Kasumi-1 (cell line): Measurements from ENCODE around the gene ENTPD8.
"Not testable (repeated sequence)": the region's sequence is repeated elsewhere in the genome, so short reads cannot be mapped to it uniquely, and the experiment has no call there.

Source experiments
- DNase-seq, 2 experiments: peaks; one replicate each; lab custom pipeline; 2025; lab: John Stamatoyannopoulos, UW

Gene ENTPD8

DNA sequence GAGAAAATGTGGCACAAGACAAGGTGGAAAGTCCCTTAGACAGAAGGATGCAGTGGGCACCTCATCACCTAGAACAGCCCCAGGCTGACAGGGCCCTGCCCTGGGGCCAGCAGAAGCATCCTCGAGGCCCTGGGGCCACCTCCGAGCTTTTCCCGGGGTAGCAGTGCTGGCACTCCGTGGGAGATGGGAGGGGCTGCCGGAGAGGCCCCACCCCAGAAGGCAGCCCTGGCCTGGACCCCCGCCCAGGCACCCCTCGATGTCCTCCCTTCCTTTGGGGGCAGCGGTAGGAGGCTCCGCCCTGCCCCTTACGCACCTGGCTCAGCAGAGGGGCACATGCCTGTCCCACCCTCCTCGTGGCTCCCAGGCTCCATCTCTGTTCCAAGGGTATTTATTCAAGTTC is 35.7 kb upstream of the ENTPD8 start:
- DNase-seq, result no peak

DNA sequence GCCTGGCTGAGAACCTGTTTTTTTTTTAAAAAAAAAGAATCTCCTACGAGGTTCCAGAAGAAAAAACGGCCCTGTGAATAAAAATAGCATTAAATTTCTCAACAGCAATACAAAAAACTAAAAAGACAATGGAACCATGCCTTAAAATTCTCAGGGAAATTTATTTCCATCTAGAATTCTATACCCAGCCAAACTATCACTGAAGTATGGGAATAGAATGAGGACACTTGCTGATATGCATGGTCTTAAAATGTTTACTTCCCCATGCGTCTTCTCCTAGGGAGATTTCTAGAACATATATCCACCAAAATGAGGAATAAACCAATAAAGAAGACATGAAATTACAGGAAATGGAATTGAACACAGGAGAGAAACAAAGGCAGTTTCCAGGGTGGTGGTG is 34.5 kb upstream of the ENTPD8 start:
- DNase-seq, result no peak

DNA sequence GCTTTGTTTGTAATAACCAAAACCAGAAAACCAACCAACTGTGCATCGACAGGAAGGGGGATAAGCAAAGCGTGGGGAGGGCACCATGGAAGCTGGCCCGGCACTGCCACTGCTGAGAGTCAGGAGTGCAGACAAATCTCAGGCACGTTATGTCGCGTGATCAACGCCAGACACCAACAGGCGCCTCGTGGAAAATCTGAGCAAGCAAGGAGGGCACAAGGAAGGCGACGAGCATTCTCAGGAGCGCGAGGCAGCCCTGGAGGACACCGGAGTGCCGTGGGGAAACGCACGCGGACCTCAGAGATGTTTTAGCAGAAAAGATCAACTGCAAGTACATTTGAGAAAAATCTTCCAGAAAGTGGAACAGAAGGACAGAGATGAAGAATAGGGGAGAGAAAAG is 33.1 kb upstream of the ENTPD8 start:
- no peak for DNase-seq

DNA sequence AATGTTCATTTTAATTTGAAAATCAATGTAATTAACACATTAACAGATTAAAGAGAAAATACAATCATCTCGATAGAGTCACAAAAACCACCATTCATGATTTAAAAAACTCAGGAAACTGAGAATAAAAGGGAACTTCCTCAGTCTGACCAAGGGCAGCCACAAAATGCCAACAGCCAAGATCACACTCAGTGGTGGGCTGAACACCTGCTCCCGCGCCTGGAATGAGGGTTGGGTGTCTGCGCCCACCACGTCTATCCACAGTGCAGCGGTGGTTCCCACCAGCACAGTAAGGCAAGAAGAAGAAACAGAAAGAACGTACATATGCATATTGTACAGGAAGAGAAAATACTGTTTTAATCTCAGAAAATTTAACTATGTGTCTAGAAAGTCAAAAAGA is 29.6 kb upstream of the ENTPD8 start:
- DNase-seq, result peak; percentile 59 to 61

DNA sequence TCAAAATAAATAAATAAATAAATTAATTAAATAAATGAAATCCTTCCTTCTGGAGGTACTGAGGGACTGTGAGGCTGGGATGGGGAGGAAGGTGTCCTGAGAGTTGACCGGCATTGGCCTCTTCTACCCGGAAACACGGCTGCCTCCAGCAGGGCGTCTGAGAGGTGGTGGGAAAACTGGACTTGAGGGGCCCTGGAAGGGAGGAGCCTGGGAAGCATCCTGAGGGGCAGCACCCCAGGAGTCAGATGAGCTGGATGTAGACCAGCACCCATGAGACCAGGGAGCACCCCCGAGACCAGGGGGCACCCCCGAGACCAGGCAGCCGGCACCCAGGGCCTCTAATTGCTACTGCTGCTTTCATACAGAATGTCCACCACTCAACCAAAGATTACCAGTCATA is 26.7 kb upstream of the ENTPD8 start:
- DNase-seq, result no peak

DNA sequence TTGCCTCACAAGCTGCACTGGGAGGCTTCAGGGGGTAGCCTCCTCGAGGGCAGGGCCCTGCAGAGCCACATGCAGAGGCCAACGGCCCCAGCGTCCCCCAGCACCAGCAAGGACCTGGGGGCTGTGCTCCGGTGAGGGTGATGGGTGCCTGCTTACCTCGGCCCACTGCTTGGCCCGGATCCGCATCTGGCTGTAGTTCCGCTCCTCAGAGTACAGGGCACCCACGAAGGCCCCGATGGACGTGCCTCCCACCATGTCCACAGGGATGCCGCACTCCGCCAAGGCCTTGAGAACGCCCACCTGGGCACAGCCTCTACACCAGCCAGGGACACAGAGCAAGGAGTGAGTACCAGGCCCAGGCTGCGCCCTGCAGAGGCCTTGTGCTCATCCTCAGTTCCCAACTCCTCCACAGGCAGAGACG is 26.0 kb upstream of the ENTPD8 start:
- DNase-seq, result no peak

DNA sequence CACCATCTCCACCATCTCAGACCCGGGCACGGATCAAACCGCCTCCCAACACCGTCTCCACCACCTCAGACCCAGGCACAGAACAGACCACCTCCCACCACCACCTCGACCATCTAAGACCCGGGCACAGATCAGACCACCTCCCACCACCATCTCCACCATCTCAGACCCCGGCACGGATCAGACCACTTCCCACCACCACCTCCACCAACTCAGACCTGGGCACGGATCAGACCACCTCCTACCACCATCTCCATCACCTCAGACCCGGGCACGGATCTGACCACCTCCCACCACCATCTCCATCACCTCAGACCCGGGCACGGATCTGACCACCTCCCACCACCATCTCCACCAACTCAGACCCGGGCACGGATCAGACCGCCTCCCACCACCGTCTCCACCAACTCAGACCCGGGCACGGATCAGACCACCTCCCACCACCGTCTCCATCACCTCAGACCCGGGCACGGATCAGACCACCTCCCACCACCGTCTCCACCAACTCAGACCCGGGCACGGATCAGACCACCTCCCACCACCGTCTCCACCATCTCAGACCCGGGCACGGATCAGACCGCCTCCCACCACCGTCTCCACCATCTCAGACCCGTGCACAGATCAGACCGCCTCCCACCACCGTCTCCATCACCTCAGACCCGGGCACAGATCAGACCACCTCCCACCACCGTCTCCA is 25.4 kb upstream of the ENTPD8 start:
- DNase-seq, result not testable (repeated sequence)

DNA sequence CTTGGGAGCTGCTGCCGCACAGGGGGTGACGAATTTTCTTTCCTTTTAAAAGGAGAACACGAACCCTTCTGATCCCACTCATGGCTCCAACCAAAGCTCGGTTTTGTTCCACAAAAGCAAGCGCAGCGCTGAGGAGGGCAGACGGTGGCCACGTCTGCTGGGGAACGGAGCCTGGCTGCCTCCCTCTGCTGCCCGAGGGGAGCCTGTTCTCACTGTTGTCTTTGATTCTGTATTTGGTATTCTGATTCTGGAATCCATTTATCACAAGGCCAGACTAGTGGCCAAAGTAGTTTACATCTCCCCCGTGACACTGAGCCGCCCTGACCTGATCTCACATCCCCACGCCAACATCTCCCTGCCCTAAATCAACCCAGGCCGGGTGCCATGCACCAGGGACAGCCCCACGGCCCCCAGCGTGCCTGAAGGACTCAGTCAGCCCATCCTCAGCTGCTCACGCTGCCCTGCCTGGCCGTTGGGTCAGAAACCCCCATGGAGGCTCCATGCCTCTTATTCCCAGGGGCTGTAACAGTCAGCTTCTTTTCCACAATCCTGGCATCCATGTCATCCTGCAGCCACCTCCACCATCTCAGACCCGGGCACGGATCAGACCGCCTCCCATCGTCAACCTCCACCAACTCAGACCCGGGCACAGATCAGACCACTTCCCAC is 24.7 kb upstream of the ENTPD8 start:
- no peak for DNase-seq

DNA sequence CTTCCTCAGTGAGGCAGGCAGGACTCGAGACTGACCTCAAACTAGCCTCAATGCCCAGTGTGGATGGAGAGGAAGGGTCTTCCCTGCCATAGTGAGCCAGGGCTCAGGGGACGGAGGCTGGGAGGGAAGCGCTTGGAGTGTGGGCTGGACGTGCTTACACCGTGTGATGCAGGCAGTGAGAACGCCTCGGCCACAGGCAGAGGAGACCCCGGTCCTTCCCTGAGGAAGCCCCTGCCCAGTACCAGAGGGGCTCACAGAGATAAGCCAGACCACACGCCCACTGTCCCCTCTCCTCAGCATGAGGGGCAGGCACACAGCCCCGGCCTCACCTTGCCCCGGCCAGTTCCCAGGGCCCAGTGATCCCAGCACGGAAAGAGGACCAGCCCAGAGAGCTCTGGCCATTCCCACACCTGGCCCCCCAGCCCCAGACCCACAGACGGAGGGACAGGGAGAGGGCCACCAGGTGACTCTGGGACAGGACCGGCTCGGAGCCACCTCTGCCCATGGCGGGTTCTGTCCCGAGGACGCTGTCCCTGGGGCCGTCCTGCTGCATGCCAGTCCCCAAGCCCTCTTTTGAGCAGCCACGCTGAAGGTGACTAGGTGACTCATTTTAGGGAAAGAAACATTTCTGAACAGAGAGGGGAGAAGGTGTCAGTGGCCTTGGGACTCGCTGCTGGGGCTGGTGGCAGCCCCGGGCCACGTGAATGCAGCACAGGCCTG is 24.0 kb upstream of the ENTPD8 start:
- DNase-seq, result no peak

DNA sequence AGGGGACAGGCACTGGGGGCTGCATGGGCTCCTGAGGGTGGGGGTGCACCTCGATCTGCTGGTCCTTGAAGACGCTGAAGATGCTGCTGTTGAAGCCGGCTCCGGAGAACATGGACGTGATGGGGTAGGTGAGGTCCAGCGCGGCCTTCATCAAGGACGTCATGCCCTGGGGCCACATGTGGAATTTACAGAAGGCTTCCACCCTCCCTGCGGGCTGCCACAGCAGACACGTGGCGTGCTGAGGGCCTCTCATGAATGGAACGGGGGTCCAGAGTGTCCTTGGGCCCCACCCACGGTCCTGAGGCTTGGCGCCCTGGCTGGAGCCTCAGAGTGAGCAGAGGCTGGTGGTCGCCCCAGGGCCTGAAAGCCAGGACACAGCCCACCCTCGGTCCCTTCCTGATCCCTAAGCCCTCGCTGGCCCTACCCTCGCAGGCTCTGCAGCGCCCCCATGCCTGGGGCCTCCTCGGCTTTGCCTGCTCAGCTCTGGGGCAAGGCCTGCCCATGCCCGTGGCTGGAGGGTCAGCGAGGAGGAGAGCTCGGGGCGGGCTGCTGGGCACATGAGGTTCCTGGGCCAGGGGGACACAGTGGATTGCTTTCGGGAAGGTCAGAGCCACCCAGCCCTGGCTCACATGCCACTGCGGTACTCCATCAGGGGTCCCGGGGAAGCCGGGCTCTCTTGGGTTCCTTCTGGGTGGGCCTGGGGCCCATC is 23.3 kb upstream of the ENTPD8 start:
- no peak for DNase-seq

DNA sequence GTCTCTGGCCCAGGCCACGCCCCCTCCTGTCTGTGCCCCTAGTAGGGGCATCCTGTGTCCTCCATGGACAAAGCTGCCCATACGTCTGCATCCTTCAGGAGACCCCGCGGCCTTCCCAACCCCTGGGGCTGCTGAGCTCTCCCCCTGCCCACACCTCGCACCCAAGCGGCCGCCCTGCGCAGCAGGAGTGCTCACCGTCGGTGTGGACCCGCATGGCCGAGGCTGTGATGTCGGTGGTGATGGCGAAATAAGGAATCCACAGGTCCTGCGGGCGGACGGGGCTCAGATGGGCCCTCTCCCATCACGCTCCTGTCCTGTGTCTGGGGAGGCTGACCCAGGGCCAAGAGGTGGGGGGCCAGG is 22.8 kb upstream of the ENTPD8 start:
- no peak for DNase-seq

DNA sequence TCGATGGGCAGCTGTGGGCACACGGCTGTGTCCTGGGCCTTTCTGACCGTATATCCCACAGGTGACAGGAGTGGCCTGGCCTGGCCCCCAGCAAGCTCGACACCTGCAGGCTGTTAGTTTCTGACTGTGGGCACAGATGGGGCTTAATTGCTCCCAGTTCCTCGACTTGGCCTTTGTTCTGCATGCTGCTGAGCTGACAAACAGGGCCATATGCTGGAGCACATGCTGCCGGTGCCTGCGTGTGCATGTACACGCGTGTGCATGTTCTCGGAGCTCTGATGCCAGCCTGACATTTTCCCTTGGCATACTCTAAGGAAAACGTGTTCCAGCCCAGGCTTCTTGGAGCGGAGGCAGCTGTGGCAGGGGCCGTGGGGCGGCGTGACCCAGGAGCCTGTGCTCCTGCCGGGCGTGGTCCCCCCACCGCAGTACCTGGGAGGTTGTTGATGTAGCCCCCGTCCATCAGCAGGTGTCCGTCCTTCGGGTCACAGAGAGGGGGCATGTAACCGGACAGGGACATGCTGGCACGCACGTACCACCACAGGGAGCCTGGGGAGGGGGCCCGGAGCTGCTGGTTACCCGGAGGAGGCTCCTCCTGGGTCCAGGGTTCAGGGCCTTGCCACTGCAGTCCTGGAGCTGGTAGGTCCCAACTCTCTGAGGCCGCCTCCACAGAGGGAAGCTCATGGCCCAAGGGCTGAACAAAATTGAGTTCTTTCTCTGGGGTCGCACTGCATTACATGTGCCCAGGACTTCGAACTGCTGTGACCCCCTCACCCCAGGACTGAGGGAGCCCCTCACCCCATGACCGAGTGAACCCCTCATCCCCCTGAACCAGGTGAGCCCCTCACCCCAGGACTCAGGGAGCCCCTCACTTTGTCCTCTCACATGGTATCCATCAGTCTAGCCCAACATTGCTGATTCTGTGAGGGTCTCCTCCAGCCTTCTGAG is 22.1 kb upstream of the ENTPD8 start:
- DNase-seq, result no peak

DNA sequence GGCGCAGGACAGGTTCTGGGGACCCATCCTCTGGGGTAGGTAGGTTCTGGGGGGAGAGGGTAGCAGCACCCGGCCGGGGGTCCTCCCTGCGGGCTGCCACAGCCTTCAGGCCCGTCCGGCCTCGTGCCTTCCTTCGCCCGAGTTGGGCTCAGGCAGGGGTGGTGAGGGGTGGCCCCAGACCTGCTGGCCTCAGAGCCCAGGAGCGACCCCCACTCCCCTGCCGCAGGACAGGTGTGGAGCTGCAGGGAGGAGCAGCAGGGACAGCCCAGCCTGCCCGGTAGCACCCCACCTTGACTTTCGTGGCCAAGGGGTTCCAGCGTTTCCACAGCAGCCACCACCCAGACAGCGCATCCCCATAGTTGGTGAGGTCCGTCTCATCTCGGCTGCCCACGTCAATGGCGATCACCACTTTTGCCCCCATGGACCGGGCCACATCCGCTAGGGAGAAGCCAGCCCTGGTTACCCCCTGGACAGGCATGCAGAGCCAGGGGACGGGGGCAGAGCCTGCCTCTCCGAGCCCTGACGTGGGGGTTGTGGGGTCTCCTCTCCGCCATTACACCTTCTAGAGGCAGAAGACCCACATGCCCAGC is 21.3 kb upstream of the ENTPD8 start:
- no peak for DNase-seq

DNA sequence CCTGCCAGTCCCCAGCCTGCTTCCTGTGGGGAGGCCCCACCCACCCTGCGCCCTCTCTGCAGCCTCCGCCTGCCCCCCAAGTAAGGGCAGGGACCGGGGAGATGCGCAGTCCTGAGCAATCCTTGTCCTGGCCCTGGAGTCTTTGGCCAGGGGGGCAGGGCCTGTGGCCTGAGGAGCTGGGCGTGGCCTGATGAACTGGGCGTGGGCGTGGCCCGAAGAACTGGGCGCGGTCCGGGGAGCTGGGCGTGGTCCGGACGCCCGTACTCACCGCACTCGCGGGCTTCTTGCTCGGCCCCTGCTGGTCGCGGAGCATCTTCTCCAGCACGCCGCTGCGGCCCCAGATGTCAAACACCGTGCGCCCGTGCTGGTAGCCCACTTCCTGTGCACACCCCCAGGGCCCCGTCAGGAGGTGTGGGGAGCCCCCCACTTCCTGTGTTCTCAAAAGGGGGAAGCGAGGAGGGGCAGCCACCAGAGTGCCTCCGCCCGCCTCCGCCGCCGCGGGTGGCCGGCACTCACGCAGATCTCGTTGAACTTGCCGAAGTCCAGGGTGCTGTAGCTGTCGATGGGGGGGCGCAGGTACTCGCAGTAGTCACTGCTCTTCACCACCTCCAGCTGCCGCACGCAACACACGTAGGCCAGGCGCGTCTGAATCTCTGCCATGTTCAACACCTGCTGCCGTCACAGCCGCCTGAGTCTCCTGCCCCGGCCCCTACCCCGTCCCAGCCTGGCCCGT is 20.7 kb upstream of the ENTPD8 start:
- DNase-seq, result peak; percentile 22 to 33

DNA sequence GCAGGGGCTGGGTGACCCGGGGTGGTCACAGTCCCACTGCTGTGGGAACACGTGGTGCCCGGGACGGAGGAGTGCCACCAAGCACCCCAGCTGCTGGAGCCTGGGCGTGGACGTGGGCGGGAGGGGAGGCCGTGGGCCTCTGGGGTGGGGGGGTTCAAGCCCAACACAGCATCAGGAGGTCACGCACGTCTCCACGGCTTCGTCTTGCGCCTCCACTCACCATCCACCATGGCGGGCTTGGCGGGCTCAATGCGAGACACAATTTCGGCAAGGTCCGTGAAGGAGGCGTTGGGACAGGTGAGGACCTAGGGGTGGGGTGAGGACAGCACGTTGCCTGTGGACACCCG is 20.1 kb upstream of the ENTPD8 start:
- no peak for DNase-seq

DNA sequence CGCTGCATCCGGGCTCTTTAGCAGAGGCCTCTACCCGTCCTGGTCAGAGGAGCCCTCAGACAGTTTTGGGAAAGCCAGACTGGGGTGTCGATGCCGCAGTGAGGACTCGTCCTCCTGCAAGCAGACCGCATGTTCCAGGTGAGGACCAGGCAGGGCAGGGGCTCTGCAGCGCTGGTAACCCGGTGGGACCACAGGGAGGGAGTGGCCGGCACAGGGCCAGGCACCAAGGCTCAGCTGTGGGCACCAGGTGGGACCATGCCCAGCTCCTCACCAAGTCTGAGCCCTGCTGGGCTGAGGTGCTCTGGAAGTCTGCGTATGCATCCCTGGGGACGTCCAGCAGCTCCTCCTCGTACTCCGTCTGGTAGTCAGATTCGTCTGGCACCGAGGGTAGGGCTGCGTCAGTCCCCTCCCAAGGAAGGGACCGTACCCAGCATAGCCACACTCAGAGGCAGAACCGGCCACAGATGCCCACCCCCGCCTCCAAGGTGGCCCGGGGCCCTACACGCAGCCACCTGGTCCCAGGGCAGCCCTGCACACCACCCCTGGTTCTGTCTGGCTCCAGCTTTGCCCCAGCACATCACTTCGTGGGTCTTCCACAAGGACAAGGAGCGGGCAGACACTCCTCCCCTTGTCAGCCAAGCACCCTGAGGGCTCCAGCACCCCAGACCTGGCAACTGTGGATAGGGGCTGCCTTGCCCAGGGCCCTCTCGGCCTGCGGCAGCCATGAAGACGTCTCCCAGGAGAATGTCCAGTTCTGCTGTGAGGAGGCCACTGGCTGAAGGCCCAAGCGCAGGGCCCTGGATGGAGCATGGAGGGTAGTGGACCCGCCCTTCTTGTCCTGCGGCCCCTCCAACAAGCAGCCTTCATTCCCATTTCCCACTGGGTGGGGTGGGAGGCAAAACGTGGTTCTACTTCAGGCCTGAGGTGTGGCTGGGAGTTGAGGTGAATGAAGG is 19.5 kb upstream of the ENTPD8 start:
- DNase-seq, result no peak

DNA sequence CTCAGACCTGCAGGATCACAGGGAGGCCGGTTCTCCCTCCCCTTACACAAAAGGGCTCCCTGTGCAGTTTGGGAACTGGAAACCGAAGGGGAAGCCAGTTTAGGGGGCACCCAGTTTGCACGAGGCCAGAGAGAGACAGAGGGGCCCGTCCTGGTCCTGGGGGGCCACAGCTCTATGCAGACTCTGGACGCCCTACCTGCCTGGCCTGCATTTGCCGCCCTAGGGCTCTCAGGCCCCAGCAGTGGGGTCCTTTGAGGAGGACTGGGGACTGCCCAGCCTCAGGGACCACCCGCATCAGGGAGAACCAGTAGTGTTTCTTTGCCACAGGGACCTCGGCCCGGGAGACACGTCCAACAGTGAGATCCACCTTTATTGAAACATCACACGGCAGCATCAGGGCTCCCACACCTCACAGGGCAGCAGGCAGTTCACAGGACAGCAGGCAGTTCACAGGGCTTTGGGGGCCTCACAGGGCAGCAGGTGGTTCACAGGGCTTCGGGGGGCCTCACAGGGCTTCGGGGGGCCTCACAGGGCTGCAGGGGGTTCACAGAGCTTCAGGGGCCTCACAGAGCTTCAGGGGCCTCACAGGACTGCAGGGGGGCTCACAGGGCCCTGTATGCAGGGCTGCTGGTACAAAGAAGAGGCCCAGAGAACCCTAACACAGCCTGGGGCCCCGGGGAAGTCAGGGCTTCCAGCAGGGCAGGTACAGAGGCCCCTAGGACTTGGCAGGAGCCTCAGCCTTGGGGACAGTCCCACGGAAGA is 18.6 kb upstream of the ENTPD8 start:
- DNase-seq, result no peak

DNA sequence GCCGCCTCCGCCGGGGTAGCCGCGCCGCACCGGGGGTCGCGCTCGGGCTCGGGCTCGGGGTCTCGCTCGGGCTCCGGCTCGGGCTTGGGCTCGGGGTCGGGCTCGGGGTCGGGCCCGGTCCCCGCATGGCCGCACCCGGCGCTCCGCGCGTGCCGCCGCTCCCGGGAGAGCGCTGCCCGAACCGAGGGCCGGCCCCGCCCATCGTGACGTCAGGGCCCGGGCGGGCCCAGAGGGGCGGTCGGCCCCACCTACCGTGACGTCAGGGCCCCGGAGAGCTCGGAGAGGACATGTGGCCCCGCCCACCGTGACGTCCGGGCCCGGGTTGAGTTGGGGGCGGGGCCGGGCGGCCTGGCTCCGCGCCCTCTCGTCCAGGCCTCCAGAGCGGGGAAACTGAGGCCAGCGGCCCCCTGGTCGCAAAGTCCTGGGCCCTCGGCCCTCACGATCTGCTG is 18.0 kb upstream of the ENTPD8 start, which contains the start of gene NSMF:
NSMF (minus strand) TSS at position 183 of the 449 bp plus-strand sequence. CDS start 232 bp downstream, outside the sequence.
- DNase-seq, result peak; percentile 55 to 74
